ENCODE data around the gene TFPT.

Gene TFPT

DNA sequence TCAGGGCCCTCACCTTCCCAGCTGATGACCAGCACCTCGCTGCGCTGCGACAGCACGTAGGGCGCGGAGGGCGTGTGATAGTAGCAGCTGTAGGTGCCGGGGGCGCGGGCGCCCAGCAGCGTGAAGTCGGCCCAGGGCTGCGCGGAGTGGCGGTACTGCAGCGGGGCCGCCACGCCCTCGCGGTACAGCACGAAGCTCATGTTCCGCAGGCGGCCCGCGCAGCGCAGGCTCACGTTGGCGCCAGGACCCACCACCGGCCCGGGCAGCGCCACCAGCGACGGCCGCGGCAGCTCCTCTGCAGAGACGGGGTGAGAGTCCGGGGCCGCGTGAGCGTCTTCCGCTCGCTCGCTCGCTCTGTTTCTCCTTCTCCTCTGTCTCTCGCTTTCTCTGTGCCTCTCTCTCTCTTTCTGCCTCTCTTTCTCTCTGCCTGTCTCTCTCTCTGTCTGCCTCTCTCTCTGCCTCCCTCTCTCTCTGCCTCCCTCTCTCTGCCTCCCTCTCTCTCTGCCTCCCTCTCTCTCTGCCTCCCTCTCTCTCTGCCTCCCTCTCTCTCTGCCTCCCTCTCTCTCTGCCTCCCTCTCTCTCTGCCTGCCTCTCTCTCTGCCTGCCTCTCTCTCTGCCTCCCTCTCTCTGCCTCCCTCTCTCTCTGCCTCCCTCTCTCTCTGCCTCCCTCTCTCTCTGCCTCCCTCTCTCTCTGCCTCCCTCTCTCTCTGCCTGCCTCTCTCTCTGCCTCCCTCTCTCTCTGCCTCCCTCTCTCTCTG is 19.4 kb downstream of the TFPT start:
- TF ChIP-seq MAX (IDR thresholded peaks at IDR 0.05): peak; percentile 91

DNA sequence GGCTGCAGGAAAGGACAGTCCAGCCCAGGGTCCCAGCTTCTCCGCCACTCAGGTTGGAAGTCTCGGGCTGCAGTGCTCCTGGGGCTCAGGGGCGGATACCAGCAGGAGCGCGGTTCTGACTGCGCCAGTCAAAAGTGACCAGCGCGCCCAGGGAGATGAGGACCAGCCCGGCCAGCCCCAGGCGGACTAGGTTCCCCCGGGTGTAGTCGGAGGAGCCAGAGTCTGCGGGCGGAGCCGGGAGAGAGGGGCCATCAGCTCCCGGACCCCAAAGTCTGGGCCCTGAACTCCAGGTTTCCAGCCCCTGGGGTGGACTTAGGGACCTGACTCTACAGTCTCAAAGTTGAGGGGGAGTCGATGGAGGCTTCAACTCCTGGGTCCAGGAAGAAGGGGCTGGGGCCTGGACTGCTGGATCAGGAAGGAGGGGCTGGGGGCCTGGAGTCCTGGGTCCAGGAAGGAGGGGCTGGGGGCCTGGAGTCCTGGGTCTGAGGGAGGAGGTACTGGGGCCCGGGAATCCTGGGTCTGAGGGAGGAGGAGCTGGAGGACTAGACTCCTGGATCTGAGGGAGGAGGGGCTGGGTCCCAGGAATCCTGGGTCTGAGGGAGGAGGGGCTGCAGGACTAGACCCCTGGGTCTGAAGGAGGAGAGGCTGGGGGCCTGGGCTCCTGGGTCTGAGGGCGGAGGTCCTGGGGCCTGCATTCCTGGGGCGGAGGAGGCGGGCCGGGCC is 20.2 kb downstream of the TFPT start:
- TF ChIP-seq MAX (IDR thresholded peaks at IDR 0.05): no peak
- TF ChIP-seq NFIC (IDR thresholded peaks at IDR 0.05): no peak
- no peak for TF ChIP-seq YY1 (IDR thresholded peaks at IDR 0.05; ENCODE audit: low read depth)
- no peak for TF ChIP-seq FOXM1 (IDR thresholded peaks at IDR 0.05; ENCODE audit: borderline replicate concordance, low read depth)
- TF ChIP-seq EP300 (IDR thresholded peaks at IDR 0.05; ENCODE audit: borderline replicate concordance): no peak
- no peak for TF ChIP-seq USF1 (IDR thresholded peaks at IDR 0.05)
- TF ChIP-seq TAF1 (IDR thresholded peaks at IDR 0.05; ENCODE audit: low read depth): no peak
- TF ChIP-seq CEBPB (IDR thresholded peaks at IDR 0.05): no peak
- TF ChIP-seq RAD21 (IDR thresholded peaks at IDR 0.05; ENCODE audit: low read depth): no peak
- no peak for TF ChIP-seq TCF12 (IDR thresholded peaks at IDR 0.05; ENCODE audit: low read depth)
- TF ChIP-seq, protein P1, sequence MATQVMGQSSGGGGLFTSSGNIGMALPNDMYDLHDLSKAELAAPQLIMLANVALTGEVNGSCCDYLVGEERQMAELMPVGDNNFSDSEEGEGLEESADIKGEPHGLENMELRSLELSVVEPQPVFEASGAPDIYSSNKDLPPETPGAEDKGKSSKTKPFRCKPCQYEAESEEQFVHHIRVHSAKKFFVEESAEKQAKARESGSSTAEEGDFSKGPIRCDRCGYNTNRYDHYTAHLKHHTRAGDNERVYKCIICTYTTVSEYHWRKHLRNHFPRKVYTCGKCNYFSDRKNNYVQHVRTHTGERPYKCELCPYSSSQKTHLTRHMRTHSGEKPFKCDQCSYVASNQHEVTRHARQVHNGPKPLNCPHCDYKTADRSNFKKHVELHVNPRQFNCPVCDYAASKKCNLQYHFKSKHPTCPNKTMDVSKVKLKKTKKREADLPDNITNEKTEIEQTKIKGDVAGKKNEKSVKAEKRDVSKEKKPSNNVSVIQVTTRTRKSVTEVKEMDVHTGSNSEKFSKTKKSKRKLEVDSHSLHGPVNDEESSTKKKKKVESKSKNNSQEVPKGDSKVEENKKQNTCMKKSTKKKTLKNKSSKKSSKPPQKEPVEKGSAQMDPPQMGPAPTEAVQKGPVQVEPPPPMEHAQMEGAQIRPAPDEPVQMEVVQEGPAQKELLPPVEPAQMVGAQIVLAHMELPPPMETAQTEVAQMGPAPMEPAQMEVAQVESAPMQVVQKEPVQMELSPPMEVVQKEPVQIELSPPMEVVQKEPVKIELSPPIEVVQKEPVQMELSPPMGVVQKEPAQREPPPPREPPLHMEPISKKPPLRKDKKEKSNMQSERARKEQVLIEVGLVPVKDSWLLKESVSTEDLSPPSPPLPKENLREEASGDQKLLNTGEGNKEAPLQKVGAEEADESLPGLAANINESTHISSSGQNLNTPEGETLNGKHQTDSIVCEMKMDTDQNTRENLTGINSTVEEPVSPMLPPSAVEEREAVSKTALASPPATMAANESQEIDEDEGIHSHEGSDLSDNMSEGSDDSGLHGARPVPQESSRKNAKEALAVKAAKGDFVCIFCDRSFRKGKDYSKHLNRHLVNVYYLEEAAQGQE (IDR thresholded peaks at IDR 0.05; ENCODE audit: low read depth): no peak
- TF ChIP-seq ZBTB7A (IDR thresholded peaks at IDR 0.05; ENCODE audit: low read depth): no peak
- TF ChIP-seq CREB1 (IDR thresholded peaks at IDR 0.05; ENCODE audit: low read depth): no peak

- TF ChIP-seq EGR1 (IDR thresholded peaks at IDR 0.05): no peak
- TF ChIP-seq, protein P1 (IDR thresholded peaks at IDR 0.05; ENCODE audit: low read depth): no peak
- TF ChIP-seq ZBTB7A (IDR thresholded peaks at IDR 0.05; ENCODE audit: low read depth): no peak
- no peak for TF ChIP-seq USF1 (IDR thresholded peaks at IDR 0.05)
- no peak for TF ChIP-seq TCF12 (IDR thresholded peaks at IDR 0.05; ENCODE audit: low read depth)
- no peak for TF ChIP-seq CEBPB (IDR thresholded peaks at IDR 0.05)
- TF ChIP-seq FOXM1 (IDR thresholded peaks at IDR 0.05; ENCODE audit: borderline replicate concordance, low read depth): no peak
These were observed 20.9 kb downstream of the TFPT start for GRCh38 chr19:54094426-54095000.

DNA sequence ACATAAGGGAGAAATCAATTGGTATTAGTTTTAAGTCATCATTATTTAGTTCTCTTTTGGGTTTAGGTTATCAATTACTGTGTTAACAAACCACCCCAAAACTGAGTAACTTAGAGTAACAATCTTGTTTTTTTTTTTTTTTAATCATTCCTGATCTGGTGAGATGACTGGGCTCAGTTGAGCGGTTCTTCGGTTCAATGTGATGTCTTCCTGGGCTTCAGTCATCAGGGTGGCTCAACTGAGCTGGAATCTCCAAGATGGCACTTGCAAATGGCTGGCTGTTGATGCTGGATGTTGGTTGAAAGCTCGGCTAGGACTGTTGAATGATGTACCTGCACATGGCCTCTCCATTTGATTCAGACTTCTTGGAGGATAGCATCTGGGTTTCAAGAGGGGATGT is 31.0 kb downstream of the TFPT start:
- TF ChIP-seq CEBPB (IDR thresholded peaks at IDR 0.05) (no peak), NFIC (IDR thresholded peaks at IDR 0.05) (no peak), EP300 (IDR thresholded peaks at IDR 0.05; ENCODE audit: borderline replicate concordance) (no peak), YY1 (IDR thresholded peaks at IDR 0.05; ENCODE audit: low read depth) (no peak), MAX (IDR thresholded peaks at IDR 0.05) (no peak), CREB1 (IDR thresholded peaks at IDR 0.05; ENCODE audit: low read depth) (no peak), RAD21 (IDR thresholded peaks at IDR 0.05; ENCODE audit: low read depth) (no peak)

DNA sequence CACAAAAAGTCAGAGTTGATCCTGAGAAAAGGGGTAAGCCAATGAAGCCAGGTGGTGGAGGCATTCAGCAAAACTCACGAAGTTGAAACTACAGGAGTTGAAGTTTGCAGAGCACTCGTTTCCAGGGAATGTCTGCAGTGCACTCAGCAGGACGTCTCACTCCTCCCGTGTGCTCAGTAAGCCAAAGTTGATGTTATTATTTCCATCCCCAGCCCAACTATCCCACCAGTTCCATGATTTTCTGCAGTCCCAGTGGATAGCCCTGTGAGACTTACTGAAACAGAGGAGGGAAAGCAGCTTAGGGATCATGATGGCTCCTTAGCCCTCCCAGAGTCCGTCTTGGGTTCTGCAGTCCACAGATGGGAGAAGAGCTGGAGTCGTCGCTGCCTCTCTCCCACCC is 34.4 kb downstream of the TFPT start, which contains the start of gene TARM1:
TARM1 (minus strand) TSS at position 334 of the 400 bp plus-strand sequence; CDS start at position 309, 25 bp downstream.
- TF ChIP-seq EGR1 (IDR thresholded peaks at IDR 0.05) (no peak), RAD21 (IDR thresholded peaks at IDR 0.05; ENCODE audit: low read depth) (no peak), CREB1 (IDR thresholded peaks at IDR 0.05; ENCODE audit: low read depth) (no peak), ZBTB7A (IDR thresholded peaks at IDR 0.05; ENCODE audit: low read depth) (no peak), MAX (IDR thresholded peaks at IDR 0.05) (no peak), NFIC (IDR thresholded peaks at IDR 0.05) (no peak), FOXM1 (IDR thresholded peaks at IDR 0.05; ENCODE audit: borderline replicate concordance, low read depth) (no peak), EP300 (IDR thresholded peaks at IDR 0.05; ENCODE audit: borderline replicate concordance) (no peak), USF1 (IDR thresholded peaks at IDR 0.05) (no peak), TCF12 (IDR thresholded peaks at IDR 0.05; ENCODE audit: low read depth) (no peak)
- TF ChIP-seq, protein P1 (IDR thresholded peaks at IDR 0.05; ENCODE audit: low read depth): no peak
